GM19023 (cell line): ENCODE measurements around the gene AKAP6.

Source experiments
- ATAC-seq: cut with Tn5 transposase; IDR thresholded peaks from one replicate; pipeline ENCODE4 v1.9.1; 2021; ENCODE audit warnings: mild to moderate bottlenecking, moderate library complexity; ENCODE audit not compliant: unreplicated experiment

AKAP6 gene

DNA sequence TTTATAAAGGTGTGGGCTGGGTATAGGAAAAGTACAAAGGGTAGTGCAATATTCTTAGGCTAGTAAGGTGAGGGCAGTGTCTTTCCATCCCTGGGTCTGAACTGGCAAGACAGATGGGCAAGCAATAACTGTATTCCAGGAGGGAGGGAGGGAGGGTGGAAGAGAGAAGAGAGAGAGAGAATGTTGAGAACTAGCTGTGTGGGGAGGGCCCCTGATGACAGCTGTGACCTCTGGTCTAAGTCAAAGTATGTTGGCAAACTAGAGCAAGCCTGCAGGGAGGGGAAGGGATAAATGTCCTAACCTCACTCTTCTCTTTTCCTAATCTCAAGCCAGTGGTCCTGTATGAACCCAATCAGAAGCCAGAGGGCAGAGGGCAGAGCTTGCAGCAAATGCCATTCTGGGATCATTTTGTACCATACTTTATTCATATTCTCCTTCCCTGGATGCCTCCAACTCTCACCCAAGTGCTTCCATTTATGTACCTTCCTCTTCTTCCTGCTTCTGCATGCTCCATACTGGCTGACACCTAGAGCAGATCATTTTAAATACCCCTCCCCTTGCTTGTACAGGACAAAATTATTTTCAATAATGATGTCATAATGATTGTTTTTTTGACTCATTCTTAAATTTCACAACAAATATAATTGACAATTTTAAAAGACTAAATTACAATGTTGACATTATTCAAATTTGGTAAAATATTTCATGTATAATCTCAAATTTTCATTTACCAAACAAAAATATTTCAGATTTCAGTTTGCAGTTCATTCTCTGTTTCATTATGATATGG, 75.9 kb downstream of the AKAP6 start:
- ATAC-seq: no peak

DNA sequence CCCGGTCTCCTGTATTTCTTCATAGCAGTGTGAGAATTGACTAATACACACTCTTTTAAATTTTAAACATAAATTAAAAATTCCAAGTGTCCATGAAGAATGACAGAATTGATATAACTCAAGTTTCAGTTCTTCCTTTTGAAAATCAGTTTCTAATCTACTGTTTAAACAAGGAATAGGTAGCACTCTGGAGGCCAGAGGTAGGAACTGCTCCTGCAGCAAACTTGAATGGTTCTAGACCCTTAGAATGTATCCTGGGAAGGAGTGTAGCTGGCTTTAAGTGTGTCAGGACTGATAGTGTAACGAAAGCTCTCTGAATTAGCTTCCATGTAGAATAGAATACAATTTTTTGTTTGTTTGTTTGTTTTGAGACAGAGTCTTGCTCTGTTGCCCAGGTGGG, 76.8 kb downstream of the AKAP6 start:
- ATAC-seq: no peak

DNA sequence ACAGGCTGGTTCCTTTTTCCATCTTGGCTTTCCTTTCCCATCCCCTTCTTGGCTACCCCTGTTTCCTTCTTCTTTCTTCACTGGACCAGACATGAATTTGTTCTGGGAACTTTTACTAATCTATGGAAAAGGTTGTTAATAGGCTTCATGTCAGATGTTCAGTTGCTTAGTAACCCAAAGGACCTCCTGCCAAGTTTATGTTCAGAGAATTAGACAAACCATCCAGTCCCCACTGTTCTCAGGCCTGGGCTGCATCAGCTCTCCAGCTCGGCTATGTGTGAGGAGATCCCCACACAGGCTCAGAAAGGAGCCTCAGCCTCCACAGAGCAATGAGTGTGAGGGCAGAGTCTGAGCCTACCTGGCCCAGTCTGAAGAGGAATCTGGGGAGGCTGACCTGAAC, 78.0 kb downstream of the AKAP6 start:
- no peak for ATAC-seq

DNA sequence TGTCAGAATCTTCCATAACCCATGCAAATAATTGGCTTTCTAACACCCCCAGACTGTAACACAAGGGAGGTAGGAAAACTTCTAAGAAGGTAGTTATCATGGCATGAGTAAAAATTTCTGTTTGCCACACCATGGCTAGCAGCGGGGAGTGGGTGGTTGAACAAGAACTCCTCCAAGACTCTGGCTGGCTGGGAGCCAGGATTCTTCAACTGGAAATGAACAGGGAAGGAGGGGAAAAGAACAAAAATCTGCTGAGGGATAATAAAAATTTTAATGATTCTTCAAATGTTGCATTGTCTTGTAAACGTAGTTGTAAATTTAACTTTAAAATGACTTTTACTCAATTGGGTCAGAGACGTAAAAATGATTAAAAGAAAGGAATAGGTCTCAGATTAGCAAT, 78.9 kb downstream of the AKAP6 start:
- no peak for ATAC-seq

DNA sequence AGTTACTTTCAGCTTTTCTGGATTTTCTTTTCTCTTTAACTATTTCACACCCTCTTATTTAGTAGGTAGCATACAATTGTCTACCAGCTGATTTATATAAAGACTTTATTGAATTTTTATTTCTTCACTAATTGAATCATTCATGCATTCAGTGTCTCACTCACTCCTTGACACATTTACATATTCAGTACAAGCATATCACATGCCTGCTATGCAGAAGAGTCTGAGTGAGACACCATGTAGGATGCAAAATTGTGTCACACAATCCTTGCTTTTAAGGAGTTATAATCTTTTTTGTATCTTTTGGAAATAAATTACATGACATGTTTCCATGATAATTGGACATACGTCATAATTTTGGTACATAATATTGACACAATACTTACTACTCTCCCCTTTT, 83.0 kb downstream of the AKAP6 start:
- ATAC-seq: no peak

DNA sequence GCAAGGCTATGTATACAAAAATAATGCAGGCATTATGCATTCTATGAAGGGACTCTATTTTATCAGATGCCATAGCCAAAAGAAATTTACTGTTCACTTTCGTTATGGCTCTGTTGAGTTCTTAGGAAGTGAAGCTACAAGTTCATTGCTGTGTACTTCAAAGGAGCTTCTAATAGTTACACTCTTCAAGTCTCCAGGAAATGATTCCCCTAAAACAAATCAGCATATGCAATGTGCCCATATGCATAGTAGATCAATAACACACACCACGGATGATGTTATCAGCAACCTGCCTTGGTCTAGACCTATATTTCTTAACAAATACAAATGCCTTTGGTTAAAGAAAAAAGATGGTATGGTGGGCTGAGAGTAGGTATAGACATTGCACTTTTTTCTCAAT, 83.4 kb downstream of the AKAP6 start:
- no peak for ATAC-seq

DNA sequence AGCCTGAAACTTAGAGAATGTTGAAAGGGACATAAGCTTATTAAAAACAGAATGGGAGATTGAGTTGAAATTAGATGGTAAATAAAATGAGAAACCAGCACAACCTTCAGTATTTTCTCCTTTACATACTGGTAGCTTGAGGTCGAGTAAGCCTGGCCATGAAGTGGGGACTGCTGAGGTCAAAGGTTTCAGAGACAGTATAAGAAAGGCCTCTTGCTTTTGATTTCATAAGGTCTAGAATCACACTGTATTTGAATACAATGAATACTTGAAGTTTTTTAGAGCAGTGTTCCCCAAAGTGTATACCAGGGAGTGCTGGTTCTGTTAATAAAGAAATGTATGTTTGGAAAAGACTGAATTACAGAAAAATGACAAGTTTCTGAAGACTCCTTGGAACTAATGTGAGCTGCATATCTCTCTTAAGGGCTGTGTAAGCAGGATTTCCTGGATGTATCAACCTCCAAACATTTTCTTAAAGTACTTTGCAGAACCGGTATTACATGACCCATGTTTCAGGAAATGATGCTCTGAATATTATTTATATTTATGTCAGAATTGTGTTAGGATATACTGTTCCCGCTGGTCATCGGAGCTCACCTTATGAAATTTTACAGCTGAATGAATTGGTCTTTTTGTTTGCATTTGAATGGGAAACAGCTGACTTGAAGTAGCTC, 85.0 kb downstream of the AKAP6 start:
- no peak for ATAC-seq

DNA sequence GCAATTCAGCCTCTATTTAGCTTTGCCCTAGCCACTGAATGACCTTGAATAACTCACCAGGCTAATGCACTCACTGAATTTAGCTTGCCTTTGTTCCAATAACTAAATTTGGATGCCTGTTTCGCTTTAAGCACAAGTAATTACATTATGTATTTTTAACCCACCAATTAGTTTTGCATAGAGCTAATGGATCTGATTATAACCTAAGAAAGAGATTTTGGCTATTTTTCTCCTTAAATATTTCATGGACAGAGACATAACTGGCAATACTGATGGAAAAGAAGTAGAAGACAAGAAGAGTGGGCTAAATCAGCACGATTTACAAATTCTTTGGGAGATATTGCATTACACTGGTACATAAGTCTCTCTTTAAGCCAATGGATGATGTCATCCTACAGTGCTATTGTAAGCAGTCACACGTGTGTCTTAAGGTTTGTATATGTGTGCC, 85.7 kb downstream of the AKAP6 start:
- no peak for ATAC-seq

DNA sequence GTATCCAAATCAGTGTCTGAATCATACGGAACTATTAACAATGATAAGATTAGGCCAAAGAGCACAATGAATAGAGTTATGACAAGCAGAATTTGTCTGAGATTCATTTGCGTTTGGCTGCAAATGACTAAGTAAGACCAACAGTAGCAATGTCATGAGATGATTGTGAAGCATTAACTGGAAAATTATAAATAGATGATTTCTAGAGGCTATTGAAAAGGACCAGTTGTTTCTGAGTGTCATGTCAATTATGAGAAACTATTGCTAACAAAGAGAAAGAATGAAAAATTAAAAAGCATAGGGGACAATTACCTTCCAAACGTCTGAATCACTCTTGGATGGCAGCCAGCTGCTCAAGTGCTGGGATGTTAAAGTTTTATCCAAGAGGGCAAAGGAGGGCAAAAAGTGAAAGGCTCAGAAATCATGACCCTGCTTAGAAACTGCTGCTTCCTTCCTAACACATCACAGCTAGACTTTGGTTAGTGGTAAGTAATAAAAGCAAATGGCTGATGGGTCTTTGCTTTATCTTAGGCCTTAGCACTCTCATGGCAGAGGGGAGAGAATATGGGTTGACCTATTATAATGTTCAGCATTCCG, 89.0 kb downstream of the AKAP6 start:
- ATAC-seq: no peak

DNA sequence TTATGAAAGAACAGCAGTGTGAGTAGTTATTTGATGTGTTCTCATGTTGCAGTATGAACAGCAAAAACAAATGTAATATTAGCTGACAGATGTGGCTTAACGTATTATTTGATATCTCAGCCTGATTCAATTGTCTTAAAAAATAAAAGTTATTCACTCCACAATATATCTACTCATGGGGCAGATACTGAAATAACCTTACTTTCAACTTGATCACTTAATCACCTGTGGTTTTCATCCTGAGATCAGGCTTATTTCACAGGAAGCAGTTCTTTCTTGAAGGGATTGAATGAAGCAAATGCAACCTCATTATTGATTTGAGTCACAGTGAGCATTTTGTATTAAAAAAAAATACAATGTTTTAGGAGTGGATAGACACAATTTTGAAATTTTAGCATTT, 90.3 kb downstream of the AKAP6 start:
- ATAC-seq: no peak

DNA sequence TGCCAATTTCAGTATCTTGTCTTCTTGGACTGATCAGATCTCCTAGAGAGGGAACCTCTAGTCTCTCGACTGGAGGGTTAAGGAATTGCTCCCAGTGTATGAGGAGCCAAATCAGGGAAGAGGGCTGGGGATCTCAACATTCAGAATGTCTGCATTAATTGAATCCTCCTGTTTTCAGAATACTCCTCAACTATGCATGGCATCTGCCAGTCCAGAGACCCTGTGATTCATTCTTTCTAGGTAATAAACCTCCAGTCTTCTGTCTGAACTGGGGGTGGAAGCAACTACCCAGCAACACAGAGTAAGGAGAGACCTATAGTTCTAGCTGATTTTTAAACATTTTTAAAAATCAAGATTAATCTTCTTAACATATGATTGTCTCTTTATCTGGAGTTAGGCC, 92.7 kb downstream of the AKAP6 start:
- ATAC-seq: no peak

DNA sequence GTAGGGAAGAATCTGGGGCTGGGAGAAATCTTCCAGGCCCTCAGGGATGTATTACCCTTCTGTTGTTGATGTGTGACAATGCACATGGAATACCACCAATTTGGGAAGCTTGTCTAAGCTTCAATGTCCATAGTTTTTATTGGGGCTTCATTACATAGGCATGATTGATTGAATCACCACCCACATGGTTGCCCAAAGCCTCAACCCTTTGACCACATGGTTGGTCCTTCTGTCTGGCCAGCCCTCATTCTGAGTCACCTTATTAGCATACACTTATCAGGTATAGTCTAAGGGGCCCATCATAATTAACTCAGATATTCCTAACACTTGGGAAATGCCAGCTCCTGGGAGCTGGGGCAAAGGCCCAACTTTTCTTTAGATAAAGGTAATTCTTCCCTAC, 93.3 kb downstream of the AKAP6 start:
- ATAC-seq: no peak

DNA sequence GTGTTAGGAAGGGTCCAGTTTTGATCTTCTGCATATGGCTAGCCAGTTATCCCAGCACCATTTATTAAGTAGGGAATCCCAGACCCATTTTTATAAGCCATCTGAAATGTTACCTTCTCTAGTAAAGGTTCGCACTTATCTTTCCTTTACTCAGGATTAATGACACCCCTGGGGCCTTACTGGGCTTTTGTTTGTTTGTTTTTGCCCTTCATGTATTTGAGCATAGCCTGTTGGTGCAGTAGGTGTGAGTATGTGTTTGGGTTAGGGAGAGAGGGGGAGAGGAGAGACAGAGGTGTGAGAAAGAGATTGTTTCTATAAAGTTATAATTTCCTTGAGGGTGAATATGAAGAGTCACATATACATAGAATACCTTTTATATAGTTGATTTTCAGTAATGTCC, 96.9 kb downstream of the AKAP6 start:
- no peak for ATAC-seq

DNA sequence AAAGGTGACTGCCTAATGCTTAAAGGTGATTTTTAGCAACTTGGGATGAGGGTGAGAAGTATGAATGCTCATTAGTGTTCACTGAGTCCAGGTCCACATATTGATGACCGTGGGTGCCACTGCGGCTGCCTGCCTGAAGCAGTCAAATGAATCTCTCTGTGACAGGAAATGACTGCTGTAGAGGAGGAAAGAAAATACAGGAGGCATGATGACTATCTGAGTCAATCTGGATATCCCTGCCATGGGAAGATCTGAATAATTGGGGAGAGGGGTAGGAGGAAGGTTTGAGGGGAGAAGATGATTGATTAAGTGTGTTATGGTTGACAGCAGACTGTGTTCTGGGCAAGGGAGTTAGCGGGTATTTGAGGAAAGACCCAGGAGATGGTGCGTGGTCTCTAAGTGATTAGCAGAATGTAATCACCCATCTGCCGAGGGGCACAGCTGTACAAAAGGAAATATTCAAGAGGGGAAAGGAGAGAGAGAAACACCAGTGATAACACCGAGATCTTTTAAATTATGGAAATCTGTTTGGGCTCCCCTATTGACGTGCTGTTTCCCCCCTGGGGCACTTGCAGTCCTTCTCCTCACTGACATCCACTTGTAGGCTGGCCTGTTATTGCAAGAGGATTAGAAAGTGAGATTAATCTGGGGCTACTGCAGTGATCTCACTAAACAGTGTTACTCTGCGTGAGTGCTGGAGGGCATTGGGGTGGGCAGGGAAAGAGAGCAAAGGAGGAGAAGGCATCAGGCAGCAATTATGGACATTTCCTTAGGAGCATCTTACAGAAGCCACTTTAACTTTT, 97.7 kb downstream of the AKAP6 start:
- no peak for ATAC-seq

DNA sequence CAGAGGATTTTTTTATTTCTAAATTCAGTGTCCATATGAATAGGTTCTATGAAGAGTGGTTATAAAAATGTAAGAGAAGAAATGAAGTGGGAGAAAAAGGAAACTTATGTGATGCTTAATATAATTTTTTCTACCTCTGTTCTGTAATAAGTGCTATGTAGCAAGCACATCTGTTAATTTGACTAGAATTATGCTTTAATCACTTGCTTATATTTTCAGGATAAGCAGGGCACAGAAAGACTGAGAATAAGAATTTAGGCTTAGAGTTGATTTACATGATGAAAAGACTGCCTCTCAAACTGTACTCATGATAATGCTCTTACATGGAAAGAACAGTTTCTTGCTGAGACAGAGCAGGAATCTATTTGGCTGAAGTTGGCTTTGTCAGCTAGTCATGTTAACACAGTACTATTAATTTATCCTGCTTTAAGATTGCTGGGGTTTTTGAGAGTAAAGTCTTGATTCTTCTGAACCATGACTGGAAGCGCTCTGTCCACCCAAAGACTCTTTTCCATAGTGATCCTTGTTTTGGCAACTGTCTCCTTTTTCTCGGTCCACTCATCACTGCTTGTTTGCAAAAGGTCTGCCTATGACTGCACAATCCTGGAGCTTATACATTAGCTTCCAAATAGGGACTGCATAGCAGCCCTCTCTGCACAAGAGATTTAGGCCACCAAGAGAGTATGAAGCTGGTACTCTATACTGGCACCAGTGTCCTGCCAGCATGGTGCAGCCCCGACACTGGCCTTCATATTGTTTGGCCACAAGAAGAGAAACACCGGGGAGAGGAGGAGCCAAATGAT, 98.8 kb downstream of the AKAP6 start:
- no peak for ATAC-seq

DNA sequence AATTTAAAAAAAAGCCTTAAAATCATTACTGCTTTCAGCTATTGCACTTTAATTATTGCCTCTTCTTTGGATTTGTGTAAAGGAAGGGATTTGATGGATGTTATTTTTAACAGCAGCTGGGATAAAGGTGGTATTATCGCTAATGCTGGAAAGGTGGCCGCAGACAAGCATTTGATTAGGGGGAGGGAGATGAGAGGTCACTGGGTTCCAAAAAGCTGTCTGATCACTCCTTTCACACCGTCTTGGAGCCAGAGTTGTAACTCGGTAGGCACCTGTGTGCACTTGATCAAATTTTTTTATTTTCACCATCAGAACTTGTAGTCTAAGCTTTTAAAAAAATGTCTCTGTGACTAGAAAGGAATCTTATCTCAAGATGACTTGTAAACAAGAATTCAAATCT, 99.8 kb downstream of the AKAP6 start:
- no peak for ATAC-seq

DNA sequence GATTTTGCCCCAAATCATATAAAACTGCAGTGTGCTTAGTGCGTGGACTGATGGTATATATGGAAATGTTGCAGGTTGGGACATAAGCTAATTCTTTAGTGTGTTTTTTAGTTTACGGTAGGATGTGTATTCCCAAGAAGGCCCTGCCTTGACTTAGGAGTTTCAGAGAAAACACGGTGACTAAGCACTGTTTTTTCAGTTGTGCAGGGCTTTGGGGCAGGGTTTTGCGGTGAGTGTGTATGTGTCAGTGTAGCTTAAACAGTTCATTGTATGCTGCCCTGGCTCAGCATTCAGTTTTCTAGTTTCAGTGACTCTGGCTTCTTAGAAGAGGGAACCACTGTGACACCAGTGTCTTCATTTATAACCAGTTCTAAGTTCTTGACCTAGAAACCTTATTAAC, 101.2 kb downstream of the AKAP6 start:
- ATAC-seq: no peak

DNA sequence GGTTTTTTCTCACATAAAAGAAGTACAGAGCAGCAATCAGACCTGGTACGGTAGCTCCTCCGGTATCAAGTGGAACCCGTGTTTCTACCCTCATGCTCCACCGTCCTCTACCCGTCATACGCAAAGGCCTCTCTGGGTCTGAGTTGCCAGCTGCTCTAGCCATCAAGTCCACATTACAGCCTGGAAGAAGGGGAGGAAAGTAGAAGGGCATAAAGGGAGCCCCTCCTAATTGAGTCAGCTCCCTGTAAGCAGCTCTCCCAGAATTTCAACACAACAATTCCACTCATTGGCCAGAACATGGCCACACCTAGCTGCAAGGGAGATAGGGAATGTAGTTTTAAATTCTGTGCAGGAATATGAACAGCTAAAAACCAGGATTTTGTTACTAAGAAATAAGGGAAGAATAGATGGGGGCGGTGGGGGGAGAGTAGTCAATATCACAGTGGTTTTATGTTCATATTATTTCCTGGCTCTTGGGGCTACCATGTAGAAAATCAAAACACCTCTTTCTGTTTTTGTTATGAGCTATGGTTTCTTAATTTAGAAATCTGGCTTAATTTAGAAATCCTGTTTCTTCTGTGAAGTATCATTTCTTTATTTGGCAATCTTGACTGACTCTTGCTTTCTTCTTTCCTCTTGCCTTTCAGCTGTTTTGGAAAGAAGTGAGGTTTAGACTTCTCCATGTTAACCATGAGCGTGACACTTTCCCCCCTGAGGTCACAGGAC, 103.9 kb downstream of the AKAP6 start:
- no peak for ATAC-seq

DNA sequence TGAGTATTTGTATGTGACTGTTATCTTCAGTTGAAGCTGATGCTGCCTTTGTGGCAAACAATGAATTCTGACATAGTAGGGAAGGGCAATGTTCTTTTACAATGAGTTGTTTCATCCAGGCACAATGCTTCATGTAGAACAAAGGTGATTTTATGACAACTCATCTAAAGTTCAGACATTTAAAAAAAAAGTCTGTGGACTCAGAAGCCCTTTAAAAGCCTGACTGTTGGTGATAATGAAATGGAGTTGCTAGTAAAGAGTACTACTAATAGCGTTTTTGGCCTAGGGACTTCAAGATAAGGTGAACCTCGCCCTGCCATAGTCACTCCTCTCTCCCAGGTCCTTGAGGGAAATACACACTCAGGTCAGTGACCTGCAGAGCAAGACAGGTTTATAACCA, 105.1 kb downstream of the AKAP6 start:
- ATAC-seq: no peak

DNA sequence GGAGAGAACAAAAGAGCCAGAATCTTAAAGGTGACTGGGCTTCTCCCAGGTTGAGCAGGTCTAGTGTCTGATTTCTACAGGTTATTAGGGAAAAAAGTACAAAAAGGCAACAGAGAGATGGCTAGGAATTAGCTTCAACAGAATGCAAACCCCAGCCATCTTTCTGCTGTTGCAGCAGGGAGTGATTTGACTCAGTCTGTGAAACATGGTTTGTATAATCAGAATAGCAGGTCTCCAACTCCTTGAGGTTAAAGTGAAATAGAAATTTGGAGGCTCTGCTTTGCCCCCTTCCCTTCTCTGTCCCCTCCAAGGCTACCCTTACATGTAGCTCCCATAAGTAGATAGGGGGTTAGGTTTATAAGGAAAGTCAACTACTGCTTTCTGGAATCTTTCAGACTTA, 105.8 kb downstream of the AKAP6 start:
- no peak for ATAC-seq
